A673 (cell line): ENCODE measurements around the gene TMOD1. TPM values are rescaled to one million over a fixed set of nuclear protein-coding genes. Genes with fewer than 3 reads are reported as not detected.

Source experiments
- BruUV-seq: library from RNA; stranded (reverse); fragments of 400-500 nt; replicated peaks from 2 replicates; lab custom pipeline; 2021; lab: Mats Ljungman, UMichigan
- CTCF ChIA-PET: fragments of 300-600 bp; sonication (Branson Sonifier 250); formaldehyde crosslinking; loops from one replicate; lab custom pipeline; 2022; ENCODE audit warnings: antibody characterized with exemption; lab: Charles Lee
- POLR2A ChIA-PET: fragments of 300-600 bp; sonication (Branson Sonifier 250); formaldehyde crosslinking; loops from one replicate; lab custom pipeline; 2022; ENCODE audit warnings: antibody characterized with exemption; ENCODE audit not compliant: low non-redundant PET; lab: Charles Lee
- DNase-seq: peaks from one replicate; pipeline ENCODE4 v3.0.0-alpha.2; 2015; ENCODE audit warnings: low spot score
- H3K27ac ChIP-seq: fragments of 200-600 bp; sonication (generic); 2 replicates; pipeline ENCODE4 v1.5.1; 2016; ENCODE audit warnings: mixed run types, low read depth, mild to moderate bottlenecking, mixed read lengths, antibody characterized with exemption, low read length; ENCODE audit not compliant: poor library complexity, severe bottlenecking
- H3K27me3 ChIP-seq: fragments of 200-600 bp; sonication (generic); replicated peaks from 2 replicates; pipeline ENCODE4 v1.6.1; 2017; ENCODE audit warnings: mixed run types, low read depth, mild to moderate bottlenecking, mixed read lengths, antibody characterized with exemption, low read length; ENCODE audit not compliant: insufficient read depth, poor library complexity
- H3K36me3 ChIP-seq: fragments of 200-600 bp; sonication (generic); 2 replicates; pipeline ENCODE4 v1.6.1; 2016; ENCODE audit warnings: mixed run types, mild to moderate bottlenecking, mixed read lengths, antibody characterized with exemption, low read length; ENCODE audit not compliant: insufficient read depth, poor library complexity, severe bottlenecking
- H3K4me1 ChIP-seq: fragments of 200-600 bp; sonication (generic); 2 replicates; pipeline ENCODE4 v1.6.1; 2017; ENCODE audit warnings: mixed run types, mild to moderate bottlenecking, mixed read lengths, antibody characterized with exemption, low read length; ENCODE audit not compliant: insufficient read depth, poor library complexity, severe bottlenecking
- H3K4me3 ChIP-seq: fragments of 200-600 bp; sonication (generic); 2 replicates; pipeline ENCODE4 v1.5.1; 2016; ENCODE audit warnings: low read depth, mixed run types, mild to moderate bottlenecking, mixed read lengths, low read length; ENCODE audit not compliant: poor library complexity, severe bottlenecking
- H3K9me3 ChIP-seq: fragments of 200-600 bp; sonication (generic); 2 replicates; pipeline ENCODE4 v1.6.1; 2016; ENCODE audit warnings: mixed run types, low read depth, mild to moderate bottlenecking, mixed read lengths, antibody characterized with exemption, low read length; ENCODE audit not compliant: poor library complexity, severe bottlenecking
- EZH2 ChIP-seq: fragments of 200-600 bp; sonication (generic); IDR thresholded peaks from 2 replicates; pipeline ENCODE4 v1.6.1; 2017; ENCODE audit warnings: borderline replicate concordance, low read depth, mild to moderate bottlenecking, mixed read lengths, antibody characterized with exemption, low read length; ENCODE audit not compliant: poor library complexity, severe bottlenecking
- intact Hi-C: fragments of 100-400 bp; cut with micrococcal nuclease; formaldehyde crosslinking; loops from one replicate; pipeline ENCODE4 v1.10.0; 2022; ENCODE audit not compliant: unreplicated experiment
- total RNA-seq: library from RNA; stranded (reverse); gene quantifications from 2 replicates; pipeline ENCODE4 v1.2.3, GENCODE V29; 2021
- TF ChIP-seq, protein P1 (sequence below): fragments of 300-800, 200-600 bp; sonication (generic); conservative IDR thresholded peaks from 2 replicates; pipeline ENCODE4 v1.5.1; 2017; ENCODE audit warnings: low read depth, mild to moderate bottlenecking, antibody characterized with exemption, low read length, moderate library complexity, mixed read lengths

TMOD1 gene
- total RNA-seq, 1 experiment from 2014 or later: 0.09 TPM

DNA sequence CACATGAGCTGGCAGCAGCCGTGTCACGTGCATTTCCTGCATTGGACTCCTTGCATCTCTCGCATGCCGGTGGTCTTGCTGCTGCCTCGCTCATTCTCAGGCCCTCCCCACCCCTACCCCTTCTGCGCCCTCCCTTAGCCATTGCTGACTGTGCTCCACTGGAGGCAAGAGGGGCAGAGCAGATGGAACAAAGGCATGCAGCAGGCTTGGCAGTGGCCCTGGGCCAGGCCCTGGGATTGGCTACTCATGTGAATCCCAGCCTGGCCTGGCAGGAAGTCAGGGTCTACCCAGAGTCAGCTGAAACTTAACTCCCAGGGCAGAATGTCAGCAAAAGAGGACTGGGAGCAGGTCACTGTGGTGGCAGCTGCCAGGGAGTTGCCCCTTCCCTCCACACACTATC is 69.4 kb downstream of the TMOD1 start:
- TF ChIP-seq EZH2: no peak
- TF ChIP-seq, protein P1, sequence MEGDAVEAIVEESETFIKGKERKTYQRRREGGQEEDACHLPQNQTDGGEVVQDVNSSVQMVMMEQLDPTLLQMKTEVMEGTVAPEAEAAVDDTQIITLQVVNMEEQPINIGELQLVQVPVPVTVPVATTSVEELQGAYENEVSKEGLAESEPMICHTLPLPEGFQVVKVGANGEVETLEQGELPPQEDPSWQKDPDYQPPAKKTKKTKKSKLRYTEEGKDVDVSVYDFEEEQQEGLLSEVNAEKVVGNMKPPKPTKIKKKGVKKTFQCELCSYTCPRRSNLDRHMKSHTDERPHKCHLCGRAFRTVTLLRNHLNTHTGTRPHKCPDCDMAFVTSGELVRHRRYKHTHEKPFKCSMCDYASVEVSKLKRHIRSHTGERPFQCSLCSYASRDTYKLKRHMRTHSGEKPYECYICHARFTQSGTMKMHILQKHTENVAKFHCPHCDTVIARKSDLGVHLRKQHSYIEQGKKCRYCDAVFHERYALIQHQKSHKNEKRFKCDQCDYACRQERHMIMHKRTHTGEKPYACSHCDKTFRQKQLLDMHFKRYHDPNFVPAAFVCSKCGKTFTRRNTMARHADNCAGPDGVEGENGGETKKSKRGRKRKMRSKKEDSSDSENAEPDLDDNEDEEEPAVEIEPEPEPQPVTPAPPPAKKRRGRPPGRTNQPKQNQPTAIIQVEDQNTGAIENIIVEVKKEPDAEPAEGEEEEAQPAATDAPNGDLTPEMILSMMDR: no peak
- intact Hi-C loops: no loop called here
- Histone ChIP-seq H3K9me3 (no peaks in the 10 kb centered on the region), H3K27ac (no peak overlapping the region), H3K36me3 (no peaks in the 10 kb centered on the region), H3K27me3 (no peaks in the 10 kb centered on the region), H3K4me1 (no peaks in the 10 kb centered on the region), H3K4me3 (no peak overlapping the region)
- CTCF ChIA-PET: no interaction called here
- DNase-seq: no peak
- POLR2A ChIA-PET: interaction anchor here (0.7 kb wide), 1 partner anchor 11 kb away, joined by 5 read pairs; no protein-coding TSS in a partner anchor
- no TSS peak for BruUV-seq

DNA sequence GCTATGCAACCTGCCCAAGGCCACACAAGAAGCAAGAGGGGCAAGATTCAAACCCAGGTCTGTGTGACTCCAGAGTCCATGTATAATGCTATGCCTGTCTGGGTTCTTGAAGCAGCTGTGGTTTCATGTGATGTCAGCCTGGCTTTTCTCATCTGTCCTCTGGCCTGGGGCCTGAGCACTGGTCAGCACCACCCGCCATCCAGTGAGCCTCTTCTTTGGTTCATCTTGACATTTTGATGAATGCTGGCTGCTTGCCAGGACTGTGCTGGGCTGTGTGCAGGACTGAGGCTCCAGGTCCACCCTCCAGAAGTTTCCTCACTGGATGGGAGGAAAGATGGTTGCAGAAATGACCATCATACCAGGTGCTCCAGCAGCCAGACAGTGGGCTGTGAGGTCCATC is 70.2 kb downstream of the TMOD1 start:
- CTCF ChIA-PET: no interaction called here
- DNase-seq: no peak
- intact Hi-C loops: no loop called here

DNA sequence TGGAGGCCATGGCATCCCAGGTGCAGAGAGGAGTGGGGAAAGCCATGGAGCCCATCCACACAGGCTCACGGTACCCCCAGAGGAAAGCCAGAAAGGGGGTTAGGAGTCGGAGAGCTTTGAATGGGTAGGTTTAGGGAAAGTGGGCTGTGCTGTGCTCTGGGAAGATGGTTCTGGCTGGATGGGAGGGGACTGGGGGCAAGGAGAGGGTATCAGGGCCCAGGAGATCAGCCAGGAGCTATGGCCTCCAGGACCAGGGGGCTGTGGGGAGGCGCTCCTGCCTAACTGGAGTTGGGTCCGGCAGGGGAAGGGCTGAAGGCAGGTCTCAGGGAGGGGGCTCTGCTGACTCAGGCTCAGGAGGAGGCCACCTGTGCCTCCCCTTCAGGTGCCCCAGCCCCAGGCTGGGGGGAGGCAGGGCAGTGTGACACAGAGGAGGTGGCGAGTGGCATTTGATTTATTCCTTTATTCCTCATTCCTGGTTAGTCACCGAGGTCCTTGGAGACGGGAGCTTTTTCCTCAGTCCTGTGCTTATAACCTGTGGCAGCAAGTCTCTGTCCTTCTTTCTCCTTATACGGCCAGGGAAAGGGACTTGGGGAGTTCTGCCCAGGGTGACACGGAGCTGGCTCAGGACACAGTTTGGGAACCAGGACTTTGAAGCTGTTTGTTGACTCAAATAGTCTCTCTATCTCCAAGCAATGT is 70.9 kb downstream of the TMOD1 start:
- ChIA-PET CTCF (no interaction called here), POLR2A (no interaction called here)
- H3K9me3 ChIP-seq: no peaks in the 10 kb centered on the region
- DNase-seq: no peak
- no peaks in the 10 kb centered on the region for H3K36me3 ChIP-seq
- TF ChIP-seq EZH2: no peak
- TF ChIP-seq, protein P1: no peak
- H3K27ac ChIP-seq: no peak overlapping the region
- H3K4me1 ChIP-seq: no peaks in the 10 kb centered on the region
- no peaks in the 10 kb centered on the region for H3K27me3 ChIP-seq
- no TSS peak for BruUV-seq
- H3K4me3 ChIP-seq: no peak overlapping the region
- intact Hi-C loops: no loop called here

More for the DNA sequence above, 70.2 kb downstream of the TMOD1 start:
- Histone ChIP-seq H3K27me3 (no peaks in the 10 kb centered on the region), H3K27ac (no peak overlapping the region), H3K4me1 (no peaks in the 10 kb centered on the region), H3K9me3 (no peaks in the 10 kb centered on the region), H3K4me3 (no peak overlapping the region), H3K36me3 (no peaks in the 10 kb centered on the region)
- no peak for TF ChIP-seq EZH2
- TF ChIP-seq, protein P1: no peak
- BruUV-seq: no TSS peak
- POLR2A ChIA-PET: no interaction called here
